GM19351 (cell line): ENCODE results near the gene RIN3.
A peak's percentile ranks its signal among the peaks of the same experiment; 100 is the strongest.

Experiments
- ATAC-seq: cut with Tn5 transposase; IDR thresholded peaks from one replicate; pipeline ENCODE4 v1.9.1; 2021; ENCODE audit warnings: mild to moderate bottlenecking, moderate library complexity; ENCODE audit not compliant: unreplicated experiment

The RIN3 gene

GRCh38 chr14:92706386-92706785, 192.8 kb downstream of the RIN3 start:
- no peak for ATAC-seq

- no peak for ATAC-seq
These were observed 195.9 kb downstream of the RIN3 start for GRCh38 chr14:92709340-92710000.

- ATAC-seq = no peak
These were observed 196.4 kb downstream of the RIN3 start for GRCh38 chr14:92710001-92710341.

- no peak for ATAC-seq
These were observed 198.5 kb downstream of the RIN3 start for GRCh38 chr14:92711976-92712653.

- no peak for ATAC-seq
These were observed 199.1 kb downstream of the RIN3 start for GRCh38 chr14:92712654-92713051.

- peak; percentile 60 for ATAC-seq
These were observed 201.2 kb downstream of the RIN3 start for GRCh38 chr14:92714739-92715307.

- no peak for ATAC-seq
These were observed 202.6 kb downstream of the RIN3 start for GRCh38 chr14:92716131-92716530.

GRCh38 chr14:92717571-92718042, 204.0 kb downstream of the RIN3 start:
- no peak for ATAC-seq

GRCh38 chr14:92718664-92719063, 205.1 kb downstream of the RIN3 start:
- no peak for ATAC-seq

GRCh38 chr14:92719421-92719820, 205.8 kb downstream of the RIN3 start:
- ATAC-seq = no peak

GRCh38 chr14:92719890-92720323, 206.3 kb downstream of the RIN3 start:
- no peak for ATAC-seq

GRCh38 chr14:92724516-92725340, 211.1 kb downstream of the RIN3 start:
- no peak for ATAC-seq

- no peak for ATAC-seq
These were observed 212.8 kb downstream of the RIN3 start for GRCh38 chr14:92726135-92726932.

- no peak for ATAC-seq
These were observed 213.3 kb downstream of the RIN3 start for GRCh38 chr14:92726933-92727262.

- peak; percentile 60 for ATAC-seq
These were observed 215.3 kb downstream of the RIN3 start for GRCh38 chr14:92728759-92729364.

- peak; percentile 79 for ATAC-seq
These were observed 216.2 kb downstream of the RIN3 start for GRCh38 chr14:92729634-92730358.

GRCh38 chr14:92731622-92732115, 218.1 kb downstream of the RIN3 start:
- no peak for ATAC-seq

- ATAC-seq = no peak
These were observed 219.4 kb downstream of the RIN3 start for GRCh38 chr14:92733007-92733406.

GRCh38 chr14:92734618-92735017, 221.0 kb downstream of the RIN3 start:
- no peak for ATAC-seq
